Esophagus squamous epithelium (tissue), 5 donors: ENCODE results near the gene RAB26. TPM values are rescaled to one million over a fixed set of nuclear protein-coding genes. Genes with fewer than 3 reads are reported as not detected.

Source experiments
- DNase-seq: peaks from one replicate; lab custom pipeline; 2025; lab: John Stamatoyannopoulos, UW
- H3K27ac ChIP-seq, 4 donors: fragments of 200-600 bp; sonication (generic); one replicate each; pipeline ENCODE4 v1.5.1; 2016 to 2019; ENCODE audit warnings: mild to moderate bottlenecking in 1 of 4
- H3K27me3 ChIP-seq, 4 donors: fragments of 200-600 bp; sonication (generic); 1 replicate in 3 of 4; 2 replicates in 1 of 4; pipeline versions ENCODE4 v1.5.1 to v1.6.0; 2017 to 2021; ENCODE audit warnings: antibody characterized with exemption in 1 of 4
- H3K36me3 ChIP-seq, 3 donors: fragments of 200-600 bp; sonication (generic); one replicate each; pipeline ENCODE4 v1.5.1; 2016 to 2019
- H3K4me1 ChIP-seq, 3 donors: fragments of 200-600 bp; sonication (generic); one replicate each; pipeline ENCODE4 v1.5.1; 2017 to 2019
- H3K4me3 ChIP-seq, 4 donors: fragments of 200-600 bp; sonication (generic); 1 replicate in 3 of 4; 2 replicates in 1 of 4; pipeline ENCODE4 v1.5.1; 2016 to 2019; ENCODE audit warnings: mild to moderate bottlenecking in 2 of 4, moderate library complexity in 1 of 4
- H3K9me3 ChIP-seq, 3 donors: fragments of 200-600 bp; sonication (generic); one replicate each; pipeline ENCODE4 v1.5.1; 2016 to 2019
- POLR2A ChIP-seq, 4 donors: fragments of 450-650 bp; IDR thresholded peaks; one replicate each; pipeline ENCODE4 v1.6.1; 2017; ENCODE audit warnings: antibody characterized with exemption in 4 of 4, mild to moderate bottlenecking in 4 of 4, moderate library complexity in 3 of 4
- WGBS, 2 donors: methylation state at CpG; one replicate each; pipeline ENCODE4 v1.1.5; 2018; 5-methylcytosine and 5-hydroxymethylcytosine counted together
- intact Hi-C: fragments of 100-400 bp; cut with DNase I; formaldehyde crosslinking; loops from one replicate; pipeline ENCODE4 v1.15.0; 2022
- total RNA-seq, 4 donors: library from RNA; depleted of rRNA; stranded (reverse); fragments of >200 nt; gene quantifications; one replicate each; pipeline ENCODE4 v1.1.0, GENCODE V29; 2016
- TF ChIP-seq, protein P1 (sequence below), 6 experiments: fragments of 450-650 bp in 4 of 6; fragments of 200-600 bp in 2 of 6; sonication (generic) in 2 of 6; IDR thresholded peaks; one replicate each; pipeline ENCODE4 v1.5.1; 2016 to 2019; ENCODE audit warnings: antibody characterized with exemption in 6 of 6, mild to moderate bottlenecking in 4 of 6, moderate library complexity in 4 of 6
- donor health status: DM: yes; HTN: yes; CAD: no.

Gene RAB26
- total RNA-seq, 4 donors from 2014 or later, result 0.26 to 4.2 (median 0.99) TPM

GRCh38 chr16:2166263-2167067 is 18.0 kb downstream of the RAB26 start:
- H3K9me3 ChIP-seq, result no peaks in the 10 kb centered on the region
- peaks cover 20 to 40% (median 22%) of the 10 kb centered on the region in 3 donors for H3K4me1 ChIP-seq
- H3K4me3 ChIP-seq, result no peak overlapping the region
- H3K36me3 ChIP-seq, result peaks cover 9 to 61% (median 19%) of the 10 kb centered on the region in 3 donors
- TF ChIP-seq POLR2A (IDR thresholded peaks at IDR 0.05), result no peak
- TF ChIP-seq, protein P1, sequence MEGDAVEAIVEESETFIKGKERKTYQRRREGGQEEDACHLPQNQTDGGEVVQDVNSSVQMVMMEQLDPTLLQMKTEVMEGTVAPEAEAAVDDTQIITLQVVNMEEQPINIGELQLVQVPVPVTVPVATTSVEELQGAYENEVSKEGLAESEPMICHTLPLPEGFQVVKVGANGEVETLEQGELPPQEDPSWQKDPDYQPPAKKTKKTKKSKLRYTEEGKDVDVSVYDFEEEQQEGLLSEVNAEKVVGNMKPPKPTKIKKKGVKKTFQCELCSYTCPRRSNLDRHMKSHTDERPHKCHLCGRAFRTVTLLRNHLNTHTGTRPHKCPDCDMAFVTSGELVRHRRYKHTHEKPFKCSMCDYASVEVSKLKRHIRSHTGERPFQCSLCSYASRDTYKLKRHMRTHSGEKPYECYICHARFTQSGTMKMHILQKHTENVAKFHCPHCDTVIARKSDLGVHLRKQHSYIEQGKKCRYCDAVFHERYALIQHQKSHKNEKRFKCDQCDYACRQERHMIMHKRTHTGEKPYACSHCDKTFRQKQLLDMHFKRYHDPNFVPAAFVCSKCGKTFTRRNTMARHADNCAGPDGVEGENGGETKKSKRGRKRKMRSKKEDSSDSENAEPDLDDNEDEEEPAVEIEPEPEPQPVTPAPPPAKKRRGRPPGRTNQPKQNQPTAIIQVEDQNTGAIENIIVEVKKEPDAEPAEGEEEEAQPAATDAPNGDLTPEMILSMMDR (IDR thresholded peaks at IDR 0.05), result no peak
- intact Hi-C loops, result no loop called here
- no peak overlapping the region for H3K27ac ChIP-seq
- no peaks in the 10 kb centered on the region for H3K27me3 ChIP-seq
- no peak for DNase-seq
- WGBS, 2 donors, result 92 to 93% methylated on average over 9 to 12 of the region's 17 CpGs

DNA sequence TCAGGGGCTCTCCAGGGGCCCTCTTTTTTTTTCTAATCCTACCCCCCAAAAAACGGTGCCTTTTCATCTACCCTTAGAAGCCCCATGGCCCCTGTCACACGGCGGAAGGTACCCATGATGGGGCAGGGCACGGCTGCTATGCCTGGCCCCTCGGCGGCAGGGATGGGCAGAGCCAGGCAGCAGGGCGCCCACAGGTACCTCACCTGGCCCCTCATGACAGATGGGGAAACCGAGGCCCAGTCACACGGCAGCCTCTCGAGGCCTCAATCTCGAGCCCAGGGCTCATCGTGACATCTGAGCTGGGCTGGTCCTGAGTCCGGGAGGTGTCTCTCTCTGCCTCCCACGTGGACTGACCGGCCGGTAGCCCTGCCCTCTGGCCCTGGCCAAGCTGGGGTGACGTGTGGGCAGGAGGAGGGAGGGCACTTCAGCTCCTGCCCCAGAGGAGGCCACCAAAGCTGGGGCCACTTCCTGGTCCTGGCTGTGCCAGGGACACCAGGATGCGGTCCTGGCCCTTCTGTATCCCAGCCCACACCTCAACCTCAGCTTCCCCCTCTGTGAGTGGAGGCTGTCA is 18.7 kb downstream of the RAB26 start:
- H3K9me3 ChIP-seq, result no peaks in the 10 kb centered on the region
- TF ChIP-seq, protein P1 (IDR thresholded peaks at IDR 0.05), result no peak
- TF ChIP-seq POLR2A (IDR thresholded peaks at IDR 0.05), result no peak
- DNase-seq, result no peak
- no peaks in the 10 kb centered on the region for H3K27me3 ChIP-seq
- H3K27ac ChIP-seq, result no peak overlapping the region
- 86 to 94% methylated on average over 2 to 9 of the region's 18 CpGs for WGBS, 2 donors
- peaks cover 14 to 37% (median 15%) of the 10 kb centered on the region in 3 donors for H3K4me1 ChIP-seq
- H3K4me3 ChIP-seq, result no peak overlapping the region
- peaks cover 11 to 68% (median 19%) of the 10 kb centered on the region in 3 donors for H3K36me3 ChIP-seq
- intact Hi-C loops, result no loop called here

GRCh38 chr16:2170080-2170479 is 21.7 kb downstream of the RAB26 start:
- peak overlapping the region; percentile 44 to 72 (median 69) for H3K27ac ChIP-seq
- 95% methylated on average over 4 of the region's 18 CpGs; no CpG with 5 or more reads in 1 of the 2 donors for WGBS, 2 donors
- peaks cover 40 to 97% (median 40%) of the 10 kb centered on the region in 3 donors for H3K36me3 ChIP-seq
- H3K4me1 ChIP-seq, result peaks cover 0 to 34% (median 0%) of the 10 kb centered on the region in 3 donors
- H3K27me3 ChIP-seq, result no peaks in the 10 kb centered on the region
- no peaks in the 10 kb centered on the region for H3K9me3 ChIP-seq
- TF ChIP-seq, protein P1 (IDR thresholded peaks at IDR 0.05), result no peak
- peak in 2 of 4 donors; percentile 14 to 34 for TF ChIP-seq POLR2A (IDR thresholded peaks at IDR 0.05)
- H3K4me3 ChIP-seq, result peak overlapping the region; percentile 12 to 57 (median 34)
- no peak for DNase-seq
- intact Hi-C loops, result no loop called here

- H3K36me3 ChIP-seq, result peaks cover 46 to 100% (median 48%) of the 10 kb centered on the region in 3 donors
- H3K27me3 ChIP-seq, result no peaks in the 10 kb centered on the region
- peak overlapping the region; percentile 12 to 57 (median 34) for H3K4me3 ChIP-seq
- DNase-seq, result no peak
- intact Hi-C loops, result no loop called here
- no peak for TF ChIP-seq POLR2A (IDR thresholded peaks at IDR 0.05)
- TF ChIP-seq, protein P1 (IDR thresholded peaks at IDR 0.05), result no peak
- H3K4me1 ChIP-seq, result peaks cover 0 to 38% (median 4%) of the 10 kb centered on the region in 3 donors
- H3K27ac ChIP-seq, result peak overlapping the region; percentile 39 to 72 (median 58)
- 95% methylated on average over 8 of the region's 47 CpGs; no CpG with 5 or more reads in 1 of the 2 donors for WGBS, 2 donors
- no peaks in the 10 kb centered on the region for H3K9me3 ChIP-seq
These were observed 22.4 kb downstream of the RAB26 start for GRCh38 chr16:2170587-2171435.
